Measurements from ENCODE around the gene DNAH17. TPM values are rescaled to one million over a fixed set of nuclear protein-coding genes. Genes with fewer than 3 reads are reported as not detected.

The DNAH17 gene
- total and polyA plus RNA-seq, 2 of the 13 experiments (the other 11 are each of a cell fraction or from before 2014, with no cell fraction given): 0.86 to 1.6 TPM

GRCh38 chr17:78433013-78433727 is 144.0 kb downstream of the DNAH17 start (continued):
- no peak for TF ChIP-seq PRDM15 (CRISPR knock-in tag; IDR thresholded peaks at IDR 0.05)
- TF ChIP-seq ASH2L (IDR thresholded peaks at IDR 0.05; ENCODE audit: insufficient read length, low read depth, low read length): no peak
- TF ChIP-seq GATA4 (IDR thresholded peaks at IDR 0.05; ENCODE audit: borderline replicate concordance, low read depth): no peak
- TF ChIP-seq TOE1 (CRISPR knock-in tag; IDR thresholded peaks at IDR 0.05): no peak
- TF ChIP-seq ELF1 (CRISPR knock-in tag; IDR thresholded peaks at IDR 0.05): 0 out of 2 replicates have a peak, but pooled peaks have one; percentile 19
- TF ChIP-seq ZNF781 (CRISPR knock-in tag; IDR thresholded peaks at IDR 0.05; ENCODE audit: borderline replicate concordance, not compliant biosample characterization): no peak
- no peak; the same call in 1 of the 2 replicates for TF ChIP-seq ZNF317 (CRISPR knock-in tag; IDR thresholded peaks at IDR 0.05)
- TF ChIP-seq SP4 (CRISPR knock-in tag; IDR thresholded peaks at IDR 0.05): peak; percentile 67
- no peak for TF ChIP-seq POGK (CRISPR knock-in tag; conservative IDR thresholded peaks at IDR 0.05)
- TF ChIP-seq NR1H2 (CRISPR knock-in tag; IDR thresholded peaks at IDR 0.05; ENCODE audit: borderline replicate concordance, low read depth): no peak
- TF ChIP-seq TSC22D2 (CRISPR knock-in tag; IDR thresholded peaks at IDR 0.05; ENCODE audit: borderline replicate concordance): no peak
- TF ChIP-seq CENPX (CRISPR knock-in tag; IDR thresholded peaks at IDR 0.05): no peak
- 0 out of 2 replicates have a peak, but pooled peaks have one; percentile 15 for TF ChIP-seq BCL6 (CRISPR knock-in tag; IDR thresholded peaks at IDR 0.05)
- TF ChIP-seq ZNF567 (CRISPR knock-in tag; IDR thresholded peaks at IDR 0.05; ENCODE audit: borderline replicate concordance): no peak
- TF ChIP-seq POLR2A (IDR thresholded peaks at IDR 0.05; ENCODE audit: insufficient read depth in 1 of 2, low read depth in 2 of 2, low read length in 2 of 2): no peak
- no peak for TF ChIP-seq SKI (IDR thresholded peaks at IDR 0.05; ENCODE audit: partially characterized antibody)

Data from HepG2 (cell line).